ENCODE measurements around the gene MEF2A. TPM values are rescaled to one million over a fixed set of nuclear protein-coding genes. Genes with fewer than 3 reads are reported as not detected.

MEF2A gene
- total and polyA plus RNA-seq, 10 of the 15 experiments (the other 5 are each of a cell fraction or from before 2014, with no cell fraction given): 7.2 to 46.7 (median 35.9) TPM

- in situ Hi-C loops (cut with MboI) (no loop called here), intact Hi-C loops (cut with micrococcal nuclease; ENCODE audit: unreplicated experiment) (loop anchor here (10.0 kb wide), 1 partner anchor 363 kb away; no protein-coding TSS in a partner anchor)
- Histone ChIP-seq H3K4me2 (ENCODE audit: control insufficient read depth, insufficient read depth) (peak overlapping the region; percentile 49; the same call in 1 of the 2 replicates), H4K20me1 (ENCODE audit: control insufficient read depth, insufficient read depth) (peaks cover 3% of the 10 kb centered on the region; the same call in 1 of the 2 replicates), H2AFZ (ENCODE audit: control insufficient read depth, low read depth, low read length) (no peak overlapping the region), H3K27me3 (replicated peaks in 1 of 2; ENCODE audit: control insufficient read depth in 2 of 2, insufficient read depth in 2 of 2, low read length in 1 of 2) (no peaks in the 10 kb centered on the region), H3K79me2 (ENCODE audit: control insufficient read depth, insufficient read depth, low read length) (no peaks in the 10 kb centered on the region), H3K4me3 (no peak overlapping the region), H3K36me3 (ENCODE audit: control insufficient read depth in 2 of 2, insufficient read depth in 2 of 2, low read length in 1 of 2) (peaks cover 2 to 29% of the 10 kb centered on the region in 2 experiments), H3K9ac (ENCODE audit: control insufficient read depth, insufficient read depth, low read length) (no peak overlapping the region), H3K27ac (ENCODE audit: control insufficient read depth, insufficient read depth) (no peak overlapping the region), H3K4me1 (ENCODE audit: control insufficient read depth, insufficient read depth, low read length) (peaks cover 27% of the 10 kb centered on the region), H3K9me3 (replicated peaks; ENCODE audit: control insufficient read depth, insufficient read depth, low read length) (no peaks in the 10 kb centered on the region)
- ChIA-PET POLR2A (interaction anchor here (0.6 kb wide), 1 partner anchor 1811 kb away, joined by 3 read pairs; no protein-coding TSS in a partner anchor), RAD21 (ENCODE audit: unreplicated experiment) (interaction anchor here (1.3 to 1.7 kb wide), 2 partner anchors 9 to 435 kb away, joined by 4 to 10 read pairs; no protein-coding TSS in a partner anchor), CTCF (interaction anchor here (0.7 to 2.8 kb wide), 8 partner anchors 11 to 607 kb away, joined by 3 to 12 read pairs (median 4); no protein-coding TSS in a partner anchor), SMC1A (ENCODE audit: uncharacterized antibody, unreplicated experiment) (interaction anchor here (1.0 to 2.2 kb wide), 4 partner anchors 11 to 426 kb away, joined by 3 to 5 read pairs (median 4); no protein-coding TSS in a partner anchor)
- ATAC-seq: no peak
- WGBS (ENCODE audit: insufficient coverage, insufficient replicate concordance, low lambda C conversion rate, missing lambda C conversion rate): 76% methylated on average over 11 of the region's 11 CpGs
- FAIRE-seq: no peak
- DNase-seq (ENCODE audit: low read depth, low spot score): no peak
- BruUV-seq (replicated peaks): no TSS peak
- TF ChIP-seq BACH1 (IDR thresholded peaks at IDR 0.05; ENCODE audit: borderline replicate concordance) (no peak), RUNX3 (IDR thresholded peaks at IDR 0.05; ENCODE audit: low read length) (peak; percentile 45), TCF3 (IDR thresholded peaks at IDR 0.05; ENCODE audit: borderline replicate concordance, insufficient read depth, low read depth, low read length) (0 out of 2 replicates have a peak, but pooled peaks have one; percentile 9)
Measured at GRCh38 chr15:99707473-99708270, 141.9 kb downstream of the MEF2A start.

GRCh38 chr15:99708563-99708962, 142.8 kb downstream of the MEF2A start:
- H3K4me1 ChIP-seq (ENCODE audit: control insufficient read depth, insufficient read depth, low read length): peaks cover 24% of the 10 kb centered on the region
- POLR2A ChIA-PET: no interaction called here
- H3K4me3 ChIP-seq: no peak overlapping the region
- CTCF ChIA-PET: interaction anchor here (0.8 to 2.8 kb wide), 6 partner anchors 10 to 608 kb away, joined by 3 to 12 read pairs (median 4); no protein-coding TSS in a partner anchor
- no peaks in the 10 kb centered on the region for H3K79me2 ChIP-seq (ENCODE audit: control insufficient read depth, insufficient read depth, low read length)
- ATAC-seq (no peak), DNase-seq (ENCODE audit: low read depth, low spot score) (no peak), FAIRE-seq (no peak)
- 94% methylated on average over 7 of the region's 7 CpGs for WGBS (ENCODE audit: insufficient coverage, insufficient replicate concordance, low lambda C conversion rate, missing lambda C conversion rate)
- no peak overlapping the region for H3K27ac ChIP-seq (ENCODE audit: control insufficient read depth, insufficient read depth)
- RAD21 ChIA-PET (ENCODE audit: unreplicated experiment): interaction anchor here (1.7 kb wide), 1 partner anchor 436 kb away, joined by 10 read pairs; no protein-coding TSS in a partner anchor
- in situ Hi-C loops (cut with MboI): no loop called here
- peaks cover 3% of the 10 kb centered on the region; the same call in 1 of the 2 replicates for H4K20me1 ChIP-seq (ENCODE audit: control insufficient read depth, insufficient read depth)
- no peaks in the 10 kb centered on the region for H3K27me3 ChIP-seq (replicated peaks in 1 of 2; ENCODE audit: control insufficient read depth in 2 of 2, insufficient read depth in 2 of 2, low read length in 1 of 2)
- intact Hi-C loops (cut with micrococcal nuclease; ENCODE audit: unreplicated experiment): loop anchor here (10.0 kb wide), 1 partner anchor 364 kb away; no protein-coding TSS in a partner anchor
- H2AFZ ChIP-seq (ENCODE audit: control insufficient read depth, low read depth, low read length): no peak overlapping the region
- no peak overlapping the region for H3K4me2 ChIP-seq (ENCODE audit: control insufficient read depth, insufficient read depth)
- no peak overlapping the region for H3K9ac ChIP-seq (ENCODE audit: control insufficient read depth, insufficient read depth, low read length)
- SMC1A ChIA-PET (ENCODE audit: uncharacterized antibody, unreplicated experiment): interaction anchor here (2.2 kb wide), 1 partner anchor 10 kb away, joined by 5 read pairs; no protein-coding TSS in a partner anchor
- no peaks in the 10 kb centered on the region for H3K9me3 ChIP-seq (replicated peaks; ENCODE audit: control insufficient read depth, insufficient read depth, low read length)
- peaks cover 2 to 29% of the 10 kb centered on the region in 2 experiments for H3K36me3 ChIP-seq (ENCODE audit: control insufficient read depth in 2 of 2, insufficient read depth in 2 of 2, low read length in 1 of 2)
- BruUV-seq (replicated peaks): no TSS peak
- TF ChIP-seq SMAD1 (IDR thresholded peaks at IDR 0.05; ENCODE audit: low read depth, partially characterized antibody): no peak
- TF ChIP-seq NRF1 (conservative IDR thresholded peaks at IDR 0.05; ENCODE audit: low read depth, low read length): no peak
- TF ChIP-seq ELK1 (IDR thresholded peaks at IDR 0.05; ENCODE audit: low read depth, low read length): no peak
- TF ChIP-seq NFXL1 (IDR thresholded peaks at IDR 0.05; ENCODE audit: borderline replicate concordance): no peak
- no peak for TF ChIP-seq STAT1 (conservative IDR thresholded peaks at IDR 0.05)
- TF ChIP-seq IRF5 (IDR thresholded peaks at IDR 0.05; ENCODE audit: borderline replicate concordance): no peak
- no peak for TF ChIP-seq GATAD2B (conservative IDR thresholded peaks at IDR 0.05; ENCODE audit: low read depth)
- TF ChIP-seq JUND (IDR thresholded peaks at IDR 0.05; ENCODE audit: low read depth, low read length): no peak
- no peak for TF ChIP-seq MEF2A (IDR thresholded peaks at IDR 0.05; ENCODE audit: insufficient read depth, low read depth, low read length)
- no peak for TF ChIP-seq RB1 (IDR thresholded peaks at IDR 0.05; ENCODE audit: borderline replicate concordance)
